Heart left ventricle (tissue), 16 donors: ENCODE measurements around the gene NCF2. TPM values are rescaled to one million over a fixed set of nuclear protein-coding genes. Genes with fewer than 3 reads are reported as not detected.

ENCODE experiments used
- ATAC-seq, 4 donors: fragments of 200-7000 bp; cut with Tn5 transposase; one replicate each; pipeline ENCODE4 v1.9.1; 2020 to 2022; ENCODE audit warnings: moderate library complexity in 4 of 4, mild to moderate bottlenecking in 3 of 4, moderate number of reproducible peaks in 1 of 4
- DNase-seq, 5 donors: peaks; one replicate each; pipeline ENCODE4 v3.0.0-alpha.2; 2020
- H3K27ac ChIP-seq, 12 donors: fragments of 200-600 bp; sonication (generic) in 4 of 12; one replicate each; pipeline versions ENCODE4 v1.5.0 to v1.8.0; 2016 to 2022; ENCODE audit warnings: mild to moderate bottlenecking in 2 of 12
- H3K27me3 ChIP-seq, 9 donors: fragments of 200-600 bp; sonication (generic) in 2 of 9; one replicate each; pipeline versions ENCODE4 v1.5.1 to v1.8.0; 2016 to 2022; ENCODE audit warnings: mild to moderate bottlenecking in 3 of 9
- H3K36me3 ChIP-seq, 9 donors: fragments of 200-600 bp; sonication (generic) in 2 of 9; one replicate each; pipeline versions ENCODE4 v1.5.0 to v1.8.0; 2018 to 2022; ENCODE audit warnings: mild to moderate bottlenecking in 2 of 9
- H3K4me1 ChIP-seq, 12 donors: fragments of 200-600 bp; sonication (generic) in 4 of 12; one replicate each; pipeline versions ENCODE4 v1.5.0 to v1.8.0; 2016 to 2022; ENCODE audit warnings: mild to moderate bottlenecking in 3 of 12
- H3K4me3 ChIP-seq, 12 donors: fragments of 200-600 bp; sonication (generic) in 4 of 12; one replicate each; pipeline versions ENCODE4 v1.5.0 to v1.8.0; 2017 to 2022; ENCODE audit warnings: mild to moderate bottlenecking in 9 of 12, moderate library complexity in 4 of 12
- H3K9me3 ChIP-seq, 12 donors: fragments of 200-600 bp; sonication (generic) in 4 of 12; one replicate each; pipeline versions ENCODE4 v1.5.0 to v1.8.0; 2016 to 2022; ENCODE audit warnings: mild to moderate bottlenecking in 1 of 12
- CTCF ChIP-seq, 12 donors: fragments of 200-600 bp; sonication (generic) in 4 of 12; IDR thresholded peaks; one replicate each; pipeline versions ENCODE4 v1.5.0 to v1.8.0; 2018 to 2022; ENCODE audit warnings: antibody characterized with exemption in 12 of 12, mild to moderate bottlenecking in 5 of 12
- POLR2A ChIP-seq, 2 donors: fragments of 450-650 bp; IDR thresholded peaks; one replicate each; pipeline ENCODE4 v1.6.1; 2017; ENCODE audit warnings: antibody characterized with exemption in 2 of 2, mild to moderate bottlenecking in 2 of 2, moderate library complexity in 2 of 2
- WGBS, 4 donors: extraction: QIAGEN DNeasy Blood & Tissue Kit in 2 of 4; methylation state at CpG; one replicate each; pipeline versions ENCODE4 v1.1.5 to v1.1.7; 2013 to 2018; 5-methylcytosine and 5-hydroxymethylcytosine counted together
- intact Hi-C, 10 donors: fragments of 100-400 bp; cut with DNase I; formaldehyde crosslinking; loops; one replicate each; pipeline versions ENCODE4 v1.11.1 to v1.14.2; 2022
- polyA plus RNA-seq, 2 donors: library from polyadenylated mRNA; stranded (reverse); fragments of 200-250 nt; gene quantifications; one replicate each; pipeline ENCODE4 v1.2.3, GENCODE V29; 2013
- total RNA-seq, 9 donors: library from RNA; depleted of rRNA in 2 of 9; stranded (reverse); fragments of >200 nt in 2 of 9; fragmentation: NEBNext Ultra II Directional in 3 of 9; extraction: Animal tissue kit (Norgen Biotek cat#: 25700) in 3 of 9; gene quantifications; one replicate each; pipeline versions ENCODE4 v1.1.0 to v1.2.4, GENCODE V29; 2016 to 2023
- donor health status: ischemic (EF 13 %, LVEDD 7.1; RV severe dilation, severe dysfunction).
- donor health status: healthy with polysubstance abuse.
- donor health status: DM: no; HTN: yes; CAD: no.
- donor health status: DM: no; HTN: no; CAD: no.
- donor health status: ischemic (EF 25% LVEDD 6.9; RV normal size, moderate dysfunction).
- donor health status: ischemic (EF 25% LVEDD 5.7; RV mildly dilated, moderate dysfunction).
- donor health status: healthy.
- donor health status: DM: yes; HTN: yes; CAD: no.
- donor health status: ischemic (EF 35%, LVEDD 5.7; RV mildly dilated, moderate dysfunction).
- donor health status: nonischemic (EF 11% LVEDD 7.7; RV severe dilation, severe dysfunction).
- donor health status: DM: yes; HTN: yes; CAD: no.
- donor health status: PGD.
- donor health status: ischemic (EF 29% LVEDD 5.4; RV normal size, mild dysfunction).
- donor health status: nonischemic (EF 23%, LVEDD 6.1; RV moderate dilation, normal function).

The NCF2 gene
- total and polyA plus RNA-seq, 11 donors = 1.3 to 51.2 (median 4.8) TPM

DNA sequence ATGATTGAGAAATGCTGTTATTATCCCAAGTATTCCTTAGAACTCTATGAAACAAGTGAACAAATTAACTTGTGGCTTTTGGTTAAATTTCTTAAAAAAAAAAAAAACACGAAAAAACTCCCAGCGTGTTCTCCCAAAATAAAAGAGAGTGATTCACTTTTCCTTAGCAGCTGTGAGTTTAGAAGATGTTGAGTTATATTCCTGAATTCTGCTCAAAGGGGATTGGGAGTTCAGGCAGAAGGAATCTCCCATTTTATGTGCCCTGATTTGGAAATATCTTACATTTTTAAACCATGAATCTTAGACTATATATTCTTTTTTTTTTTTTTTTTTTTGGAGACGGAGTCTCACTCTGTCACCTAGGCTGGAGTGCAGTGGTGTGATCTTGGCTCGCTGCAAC lies 83.7 kb downstream of the NCF2 start:
- Histone ChIP-seq H3K4me1 (peaks cover 0 to 38% (median 18%) of the 10 kb centered on the region in 12 donors), H3K9me3 (no peaks in the 10 kb centered on the region), H3K4me3 (no peak overlapping the region), H3K27me3 (no peaks in the 10 kb centered on the region), H3K27ac (no peak overlapping the region), H3K36me3 (peaks cover 0 to 5% (median 0%) of the 10 kb centered on the region in 9 donors)
- DNase-seq = no peak
- WGBS, 4 donors = 88 to 94% (median 89%) methylated on average over 4 of the region's 4 CpGs
- intact Hi-C loops = no loop called here
- no peak for ATAC-seq
- TF ChIP-seq POLR2A (IDR thresholded peaks at IDR 0.05) (no peak), CTCF (IDR thresholded peaks at IDR 0.05) (no peak)

Other genes with a start within 250 kb of the NCF2 start
- gene NMNAT2, start 172.1 kb downstream of the NCF2 start, total RNA-seq = 1 to 10 TPM in 7 of 9 donors, under 1 TPM in 2; 0.88 to 5.1 (median 2.5) TPM
- gene NMNAT2, start 172.1 kb downstream of the NCF2 start, polyA plus RNA-seq = 1 to 10 TPM in 1 of 2 donors, under 1 TPM in 1; 0.53 to 1.5 TPM
- 10 to 100 TPM; 32.0 to 55.0 (median 43.3) TPM for gene SMG7, start 118.0 kb downstream of the NCF2 start, total RNA-seq
- gene SMG7, start 118.0 kb downstream of the NCF2 start, polyA plus RNA-seq = 10 to 100 TPM; 15.3 to 27.0 TPM
- gene ARPC5, start 45.3 kb upstream of the NCF2 start, total RNA-seq = 100 to 1,000 TPM in 1 of 9 donors, 10 to 100 TPM in 8; 24.6 to 105 (median 31.3) TPM
- 10 to 100 TPM; 26.0 to 62.0 TPM for gene ARPC5, start 45.3 kb upstream of the NCF2 start, polyA plus RNA-seq
- not detected for gene APOBEC4, start 62.9 kb upstream of the NCF2 start, total RNA-seq
- under 1 TPM in 1 of 2 donors, not detected in 1; 0.30 TPM for gene APOBEC4, start 62.9 kb upstream of the NCF2 start, polyA plus RNA-seq
- 10 to 100 TPM; 11.7 to 50.6 (median 15.9) TPM for gene RGL1, start 214.7 kb upstream of the NCF2 start, total RNA-seq
- gene RGL1, start 214.7 kb upstream of the NCF2 start, polyA plus RNA-seq = 1 to 10 TPM; 5.6 to 7.9 TPM